Activated naive CD4-positive, alpha-beta T cell treated with Interleukin-2 at 50 U/mL for 16 hours (primary cell): Measurements from ENCODE around the gene SVIL.
"Not testable (repeated sequence)": the region's sequence is repeated elsewhere in the genome, so short reads cannot be mapped to it uniquely, and the experiment has no call there.

ENCODE experiments used
- DNase-seq: peaks from one replicate; pipeline ENCODE4 v3.0.0-alpha.2; 2020

The SVIL gene

DNA sequence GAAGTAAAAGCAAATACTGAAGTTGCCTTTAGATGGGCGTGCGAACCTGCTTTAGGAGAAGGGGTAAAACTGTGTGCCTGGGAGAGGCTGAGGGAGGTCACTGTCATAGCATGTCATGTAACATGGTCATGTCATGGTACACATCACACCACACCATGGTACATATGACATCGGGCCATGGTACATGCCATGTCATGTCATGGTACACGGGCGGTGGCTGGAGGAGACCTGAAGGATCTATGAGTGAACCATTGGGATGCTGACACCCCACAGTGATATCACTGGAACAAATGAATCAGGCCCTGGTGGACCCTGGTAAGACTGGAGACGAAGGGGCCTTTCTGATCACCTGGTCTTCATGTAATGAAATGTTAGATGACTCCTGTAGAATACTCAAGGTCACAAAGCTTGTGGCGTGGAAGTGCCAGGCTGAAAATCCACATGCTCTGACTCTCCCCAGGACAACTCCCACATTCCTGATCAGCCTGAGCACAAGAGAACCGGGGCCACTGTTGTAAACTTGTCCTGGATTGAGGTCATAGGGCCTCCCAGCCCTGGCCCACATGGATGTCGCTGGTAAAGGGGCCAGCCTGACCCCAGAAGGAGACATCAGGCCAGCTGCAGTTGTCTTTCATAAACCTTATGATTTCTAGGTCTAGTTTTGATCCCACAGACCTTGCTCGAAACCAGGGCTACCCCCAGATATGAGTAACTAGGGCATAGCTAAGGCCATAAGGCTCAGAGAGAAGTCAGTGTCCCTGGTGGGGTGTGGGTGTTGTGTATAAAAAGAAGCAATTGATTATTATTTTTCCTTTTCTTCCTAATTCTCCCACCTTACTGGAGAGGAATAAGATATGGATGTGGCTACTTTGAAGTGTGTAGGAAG, 60.3 kb downstream of the SVIL start:
- DNase-seq, result not testable (repeated sequence)

DNA sequence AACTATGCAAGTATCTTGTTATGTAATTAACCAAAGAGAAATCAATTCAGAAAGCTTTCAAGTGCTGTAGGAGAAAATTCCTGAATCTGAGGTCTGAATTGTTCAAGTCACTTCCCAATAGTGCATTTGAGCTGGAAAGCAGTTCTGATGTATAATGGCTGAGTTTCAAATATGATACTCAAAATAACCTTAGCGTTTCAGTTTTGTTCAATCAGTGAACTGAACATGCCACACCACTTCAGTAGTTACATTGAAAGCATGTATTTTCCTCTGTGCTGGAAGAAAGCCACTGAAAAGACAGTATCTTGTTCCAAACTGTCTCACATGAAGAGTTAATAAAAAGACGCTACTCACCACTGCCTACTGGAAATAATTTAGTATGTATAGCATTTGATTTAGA, 64.5 kb downstream of the SVIL start:
- not testable (repeated sequence) for DNase-seq

DNA sequence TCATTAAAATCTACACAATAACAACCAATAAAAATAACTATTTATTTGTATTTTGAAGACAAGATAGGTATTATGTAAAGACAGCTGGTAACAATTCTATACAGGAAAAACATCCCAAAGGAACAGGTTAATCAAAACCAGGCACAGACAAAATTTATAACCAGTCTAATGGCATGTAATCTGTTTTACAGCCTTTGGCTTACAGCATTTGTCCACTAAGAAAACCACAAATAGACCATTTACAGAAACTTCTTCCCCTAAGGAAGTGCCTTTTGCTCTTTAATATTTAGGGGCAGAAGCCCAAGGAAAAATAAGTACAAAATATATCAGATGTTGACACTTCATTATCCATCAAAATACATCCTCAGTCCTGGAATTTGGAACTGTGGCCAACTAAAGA, 65.0 kb downstream of the SVIL start:
- DNase-seq, result no peak

DNA sequence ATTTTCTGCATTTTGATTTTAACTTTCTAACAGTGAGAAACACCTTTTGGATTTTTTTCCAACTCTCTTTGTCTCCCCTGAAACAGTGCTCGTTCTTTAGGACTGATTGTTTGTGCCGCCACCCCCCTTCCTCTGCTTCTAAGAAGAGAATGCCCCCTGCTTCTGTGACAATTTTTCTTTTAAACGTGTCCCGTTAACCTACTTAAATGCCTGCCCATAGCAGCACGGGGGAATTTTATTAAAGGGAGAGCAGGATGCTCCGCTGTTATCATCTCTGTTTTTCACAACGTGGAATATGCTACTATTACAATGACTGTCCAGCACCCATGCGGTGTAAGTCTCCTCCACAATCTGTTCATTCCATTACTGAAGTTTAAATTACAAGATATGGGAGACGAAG, 67.8 kb downstream of the SVIL start:
- DNase-seq, result no peak

DNA sequence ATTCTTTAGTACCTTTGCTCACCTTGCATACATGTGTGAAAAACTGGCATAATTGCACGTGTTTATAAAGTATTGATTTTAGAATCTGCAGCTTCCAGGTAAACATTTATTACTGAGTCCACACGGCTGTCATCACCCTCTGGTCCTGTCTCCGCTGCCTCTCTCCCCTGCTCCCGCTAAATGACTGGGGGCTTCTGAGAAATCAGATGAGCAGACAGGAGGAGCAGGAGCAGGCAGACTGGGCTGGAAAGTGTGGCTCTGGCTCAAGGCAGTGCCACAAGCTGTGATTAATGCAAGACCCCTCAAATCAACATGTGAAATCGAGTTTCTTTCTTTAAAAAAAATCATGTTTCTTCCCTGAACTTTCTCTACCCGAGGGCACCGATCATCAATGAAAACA, 68.6 kb downstream of the SVIL start:
- DNase-seq, result not testable (repeated sequence)

DNA sequence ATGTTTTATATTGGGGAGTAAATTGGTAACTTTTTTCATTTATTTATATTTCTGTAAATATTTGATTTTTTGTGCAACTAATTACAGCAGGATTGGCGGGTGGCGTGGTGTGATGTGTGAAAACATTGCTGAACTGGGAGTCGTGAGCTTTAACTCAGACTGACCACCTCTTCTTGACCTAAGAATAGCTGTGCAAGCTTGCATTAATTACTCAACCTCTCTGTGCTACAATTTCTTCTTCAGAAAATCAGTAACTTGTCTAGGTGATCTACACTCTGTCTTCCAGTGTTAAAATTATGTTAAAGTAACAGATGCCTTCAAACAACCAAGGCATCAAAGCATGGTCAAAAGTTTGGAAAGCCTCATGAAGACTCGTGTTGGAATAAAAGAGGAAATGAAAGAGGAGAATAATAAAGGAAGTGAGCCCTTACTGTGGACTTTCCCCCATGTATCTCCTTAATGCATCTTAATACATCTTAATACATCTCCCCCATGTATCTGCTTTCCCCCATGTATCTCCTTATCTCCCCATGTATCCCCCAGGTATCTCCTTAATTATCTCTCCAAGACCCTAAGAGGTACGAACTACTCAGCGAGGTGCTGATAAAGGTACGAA, 71.2 kb downstream of the SVIL start:
- DNase-seq, result no peak

DNA sequence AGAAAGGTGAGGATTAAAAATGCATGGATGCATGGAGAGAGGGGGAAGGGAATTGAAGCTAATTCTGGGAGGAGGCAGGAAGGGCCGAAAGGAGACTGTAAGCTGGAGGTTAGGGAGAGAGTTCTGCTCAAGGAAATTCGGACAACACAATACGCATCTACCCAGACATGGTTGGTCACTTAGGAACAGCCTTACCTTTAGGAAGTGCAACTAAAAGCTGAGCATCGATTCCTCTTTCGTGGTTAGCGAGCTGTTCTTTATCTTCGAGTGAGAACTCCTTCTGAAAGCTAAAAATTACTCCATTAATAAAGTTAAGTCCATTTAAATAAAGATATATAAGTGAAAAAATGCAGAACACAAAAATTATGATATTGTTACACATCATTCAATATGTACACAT, 71.8 kb downstream of the SVIL start:
- DNase-seq, result not testable (repeated sequence)

DNA sequence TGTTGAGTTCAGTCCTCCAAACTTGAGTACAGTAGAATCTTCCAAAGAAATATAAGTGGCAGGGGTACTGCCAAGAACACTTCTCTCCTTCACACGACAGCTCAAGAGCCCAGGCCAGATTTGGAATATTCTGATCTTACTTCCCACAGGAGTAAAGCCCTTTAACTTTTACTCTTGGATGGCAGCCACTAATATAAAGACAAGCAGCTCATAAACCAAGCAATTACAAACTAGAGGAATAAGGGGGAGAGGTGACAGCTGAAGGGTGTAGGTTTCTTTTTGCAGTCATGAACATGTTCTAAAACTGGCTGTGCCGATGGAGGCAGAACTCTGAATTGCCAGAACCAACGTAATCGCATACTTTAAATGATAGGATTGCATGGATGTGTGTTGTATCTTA, 74.8 kb downstream of the SVIL start:
- DNase-seq, result no peak

DNA sequence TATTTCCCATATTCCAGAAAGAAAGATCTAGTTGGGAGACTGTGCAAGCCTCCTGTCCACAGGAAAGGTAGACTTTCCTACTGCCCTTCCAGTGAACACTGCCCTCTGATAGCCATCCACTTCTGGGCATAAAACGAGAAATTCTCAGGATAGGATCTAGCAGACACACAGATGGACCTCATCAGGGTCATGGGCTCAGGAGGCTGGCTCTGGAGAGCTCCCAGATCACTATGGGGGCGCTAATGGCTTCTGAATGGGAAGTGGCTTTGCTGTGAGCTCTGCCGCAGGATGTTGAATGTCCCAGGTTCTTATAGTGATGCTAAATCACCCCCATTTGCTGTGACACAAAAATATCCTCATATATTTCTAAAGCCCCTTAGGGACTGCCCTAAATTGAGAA, 77.1 kb downstream of the SVIL start:
- DNase-seq, result no peak

DNA sequence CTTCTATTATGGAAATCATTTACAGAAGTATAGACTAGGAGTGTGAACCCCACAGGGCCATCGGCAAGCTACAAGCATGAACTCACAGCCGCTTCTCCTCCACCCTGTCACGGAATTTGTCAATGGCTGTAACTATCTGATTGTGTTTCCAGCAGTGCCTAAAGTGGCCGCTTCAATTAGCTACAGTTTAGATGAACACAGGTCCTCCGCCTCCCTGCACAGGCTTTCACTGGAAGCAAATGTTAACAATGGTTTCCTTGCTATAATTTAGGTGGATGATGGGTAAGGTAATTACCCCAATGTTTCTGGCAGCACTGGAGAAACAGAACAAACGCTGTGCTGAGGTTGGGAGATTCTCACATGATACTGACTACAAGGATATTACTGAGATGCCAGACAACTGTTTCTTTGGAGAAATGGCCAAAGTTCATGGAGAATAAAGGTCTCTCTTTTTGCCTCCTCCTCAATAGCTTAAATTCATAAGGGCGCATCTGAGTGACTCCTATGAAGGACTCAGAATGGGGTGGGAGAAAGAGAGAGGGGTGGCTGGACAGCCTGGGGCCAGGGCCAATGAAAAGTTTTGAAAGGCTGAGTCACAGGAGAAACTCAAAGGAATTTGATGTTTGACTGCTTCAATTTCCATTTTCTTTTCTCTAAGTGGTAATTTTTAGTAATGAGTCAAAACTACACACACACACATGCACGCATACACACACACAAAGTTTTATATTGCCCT, 78.9 kb downstream of the SVIL start:
- DNase-seq, result no peak

DNA sequence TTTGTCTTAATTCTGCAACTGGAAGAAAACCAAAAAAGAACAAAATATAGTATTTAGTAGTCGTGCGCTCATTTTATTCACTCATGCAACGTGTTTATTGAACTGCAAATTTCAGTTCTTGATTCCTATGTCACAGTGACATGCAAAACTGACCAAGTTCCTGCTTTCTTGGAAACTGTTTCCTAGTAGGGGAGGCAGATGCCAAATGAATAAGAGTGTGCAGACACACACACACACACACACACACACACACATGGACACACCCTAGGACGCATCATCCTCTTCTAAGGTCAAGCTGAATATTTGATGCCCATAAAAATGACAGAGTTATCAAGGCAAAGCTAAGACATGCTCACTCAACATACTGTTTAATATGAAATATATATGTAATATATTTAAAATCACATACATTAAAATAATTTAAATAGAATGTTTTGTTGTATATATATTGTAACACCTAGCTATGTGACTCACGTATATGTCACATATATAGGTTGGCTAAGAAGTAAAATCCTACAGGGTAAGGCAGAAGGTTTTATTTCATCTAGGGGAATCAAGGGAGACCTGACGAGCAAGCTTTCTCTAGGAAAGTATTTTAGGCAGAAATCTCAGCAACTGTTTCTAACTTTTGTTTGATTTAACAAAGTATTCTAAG, 79.6 kb downstream of the SVIL start:
- no peak for DNase-seq

DNA sequence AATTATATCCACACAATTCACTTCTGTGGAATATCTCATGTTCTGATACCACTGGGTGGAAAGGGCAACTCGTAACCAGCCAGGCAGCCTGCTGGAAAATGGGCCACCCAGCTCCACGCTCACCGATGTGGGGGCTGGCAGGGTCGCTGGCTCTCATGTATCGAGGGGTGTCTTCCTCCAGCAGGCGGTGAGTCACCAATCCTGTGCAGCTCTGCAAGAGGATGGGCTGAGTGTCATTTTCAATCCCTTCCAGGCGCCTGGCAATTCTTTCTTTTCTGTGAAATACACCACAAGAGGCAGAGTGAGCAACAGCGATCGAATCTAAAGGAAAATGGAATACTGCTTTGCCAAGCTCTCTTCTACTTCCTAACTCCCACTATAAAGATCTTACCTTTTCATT, 80.1 kb downstream of the SVIL start:
- no peak for DNase-seq

DNA sequence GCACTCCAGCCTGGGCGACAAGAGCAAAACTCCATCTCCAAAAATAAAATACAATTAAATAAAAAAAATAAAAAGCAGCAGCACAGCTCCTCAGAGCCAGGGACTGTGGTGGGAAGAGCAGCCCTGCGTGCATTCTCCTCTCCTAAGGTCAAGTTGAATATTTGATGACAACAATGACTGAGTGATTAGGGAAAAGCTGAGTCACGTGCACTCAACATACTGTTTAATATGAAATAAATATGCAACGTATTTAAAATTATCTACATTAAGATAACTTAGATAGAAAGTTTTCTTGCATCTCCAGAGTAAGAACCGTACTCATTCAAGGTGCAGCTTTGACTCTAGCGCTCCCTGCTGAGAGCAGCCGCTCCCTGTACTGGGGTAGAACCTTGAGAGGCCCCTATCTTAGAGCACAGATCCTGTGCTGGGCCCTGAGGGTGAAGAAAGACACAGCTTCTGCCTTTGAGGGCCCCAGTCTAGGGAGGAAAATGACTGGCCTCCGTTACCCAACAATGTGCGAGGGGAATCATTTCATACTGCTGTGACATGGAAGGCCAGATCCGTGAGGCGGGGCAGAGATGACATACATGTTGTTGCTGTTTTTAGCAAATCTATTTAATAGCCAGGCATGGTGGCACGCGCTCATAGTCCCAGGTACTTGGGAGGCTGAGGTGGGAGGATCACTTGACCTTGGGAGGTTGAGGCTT, 81.1 kb downstream of the SVIL start:
- no peak for DNase-seq

DNA sequence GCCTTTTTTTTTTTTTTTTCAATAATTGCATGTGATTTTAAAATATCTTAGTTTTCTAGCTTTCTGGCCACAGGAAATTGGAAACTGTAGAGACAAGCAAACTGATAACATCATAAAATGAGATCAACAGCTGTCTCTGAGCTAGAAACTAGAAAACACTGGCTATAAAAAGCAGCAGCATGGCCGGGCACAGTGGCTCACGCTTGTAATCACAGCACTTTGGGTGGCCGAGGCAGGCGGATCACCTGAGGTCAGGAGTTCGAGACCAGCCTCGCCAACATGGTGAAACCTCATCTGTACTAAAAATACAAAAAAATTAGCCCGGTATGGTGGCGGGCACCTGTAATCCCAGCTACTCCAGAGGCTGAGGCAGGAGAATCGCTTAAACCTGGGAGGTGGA, 81.7 kb downstream of the SVIL start:
- DNase-seq, result not testable (repeated sequence)

DNA sequence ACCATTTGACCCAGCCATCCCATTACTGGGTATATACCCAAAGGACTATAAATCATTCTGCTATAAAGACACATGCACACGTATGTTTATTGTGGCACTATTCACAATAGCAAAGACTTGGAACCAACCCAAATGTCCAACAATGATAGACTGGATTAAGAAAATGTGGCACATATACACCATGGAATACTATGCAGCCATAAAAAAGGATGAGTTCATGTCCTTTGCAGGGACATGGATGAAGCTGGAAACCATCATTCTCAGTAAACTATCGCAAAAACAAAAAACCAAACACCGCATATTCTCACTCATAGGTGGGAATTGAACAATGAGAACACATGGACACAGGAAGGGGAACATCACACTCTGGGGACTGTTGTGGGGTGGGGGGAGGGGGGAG, 85.3 kb downstream of the SVIL start:
- not testable (repeated sequence) for DNase-seq

DNA sequence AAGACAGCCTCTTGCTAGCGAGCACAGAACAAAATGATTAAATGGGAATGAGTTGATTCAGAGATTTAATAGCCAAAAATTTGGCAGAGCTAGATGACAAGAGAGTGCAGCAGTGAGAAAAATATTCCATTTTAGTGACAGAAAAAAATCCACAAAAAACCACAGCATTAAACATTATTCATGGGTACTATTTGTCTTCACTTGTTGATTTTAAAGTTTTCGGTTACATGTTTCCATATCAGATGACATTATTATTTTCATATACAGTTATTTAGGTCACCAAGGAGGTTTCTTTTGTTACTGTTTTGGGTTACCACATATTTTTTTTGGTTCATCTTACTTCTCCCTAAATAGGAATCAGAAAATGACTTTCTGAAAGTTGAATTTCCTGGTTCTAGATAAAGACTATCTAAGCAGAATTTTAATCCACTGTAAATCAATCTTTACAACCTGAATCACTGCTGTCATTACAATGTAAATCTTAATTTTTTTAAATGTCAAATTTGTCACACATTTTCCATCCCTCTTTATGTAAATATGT, 87.9 kb downstream of the SVIL start:
- DNase-seq, result no peak

DNA sequence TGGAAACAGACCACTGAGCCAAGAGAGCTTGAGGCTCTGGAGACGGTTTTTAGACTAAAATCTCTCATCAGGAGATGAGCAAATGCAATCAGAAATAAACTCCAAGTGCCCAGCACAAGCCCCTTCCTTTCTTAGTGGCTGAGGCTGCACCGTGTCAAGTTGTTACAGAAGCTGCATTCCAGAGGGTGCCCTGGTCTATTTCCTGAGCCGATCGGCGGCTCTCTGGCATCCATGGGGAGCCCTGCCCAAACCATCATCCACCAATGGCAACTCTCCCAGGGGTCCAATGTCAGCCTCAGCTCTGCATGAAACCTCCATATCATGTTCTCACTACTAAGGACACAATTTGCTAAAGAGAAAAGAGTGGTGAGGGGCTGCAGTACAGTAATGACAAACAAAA, 89.6 kb downstream of the SVIL start:
- DNase-seq, result no peak

DNA sequence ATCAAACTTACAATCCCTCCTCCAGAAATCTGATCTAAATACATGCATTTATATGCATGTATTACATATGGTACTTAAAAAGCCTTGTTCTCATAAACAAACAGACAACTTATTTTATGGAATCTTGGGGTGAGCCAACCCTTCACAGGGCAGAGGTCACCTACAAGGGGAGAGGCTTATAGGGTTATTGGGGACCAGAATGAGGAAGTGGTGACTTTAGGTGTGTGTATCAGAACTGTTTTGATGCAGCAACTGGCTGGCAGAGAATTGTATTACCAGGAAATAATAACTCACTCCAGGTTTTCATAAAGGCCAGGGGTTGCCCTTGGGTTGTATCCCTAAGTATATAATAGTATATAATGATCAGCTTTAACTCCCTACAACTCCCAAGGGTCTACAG, 91.1 kb downstream of the SVIL start:
- no peak for DNase-seq

DNA sequence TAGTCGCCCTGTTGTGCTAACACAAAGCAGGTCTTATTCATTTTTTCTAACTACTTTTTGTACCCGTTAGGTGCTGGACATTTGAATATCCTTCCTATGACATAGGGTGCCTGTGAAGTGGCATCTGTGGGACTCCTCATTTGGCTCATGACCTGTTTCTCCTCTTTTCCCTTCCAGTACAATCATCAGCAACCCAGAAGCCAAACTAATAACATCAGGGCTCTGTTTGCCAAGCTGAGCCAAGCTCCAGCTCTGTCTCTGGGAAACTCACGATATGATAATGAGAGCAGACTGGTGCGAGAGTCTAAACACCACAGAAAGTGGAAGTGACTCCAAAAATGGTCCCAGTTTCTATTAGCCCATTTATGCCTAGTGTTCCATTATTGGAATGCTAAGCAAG, 92.0 kb downstream of the SVIL start:
- no peak for DNase-seq

DNA sequence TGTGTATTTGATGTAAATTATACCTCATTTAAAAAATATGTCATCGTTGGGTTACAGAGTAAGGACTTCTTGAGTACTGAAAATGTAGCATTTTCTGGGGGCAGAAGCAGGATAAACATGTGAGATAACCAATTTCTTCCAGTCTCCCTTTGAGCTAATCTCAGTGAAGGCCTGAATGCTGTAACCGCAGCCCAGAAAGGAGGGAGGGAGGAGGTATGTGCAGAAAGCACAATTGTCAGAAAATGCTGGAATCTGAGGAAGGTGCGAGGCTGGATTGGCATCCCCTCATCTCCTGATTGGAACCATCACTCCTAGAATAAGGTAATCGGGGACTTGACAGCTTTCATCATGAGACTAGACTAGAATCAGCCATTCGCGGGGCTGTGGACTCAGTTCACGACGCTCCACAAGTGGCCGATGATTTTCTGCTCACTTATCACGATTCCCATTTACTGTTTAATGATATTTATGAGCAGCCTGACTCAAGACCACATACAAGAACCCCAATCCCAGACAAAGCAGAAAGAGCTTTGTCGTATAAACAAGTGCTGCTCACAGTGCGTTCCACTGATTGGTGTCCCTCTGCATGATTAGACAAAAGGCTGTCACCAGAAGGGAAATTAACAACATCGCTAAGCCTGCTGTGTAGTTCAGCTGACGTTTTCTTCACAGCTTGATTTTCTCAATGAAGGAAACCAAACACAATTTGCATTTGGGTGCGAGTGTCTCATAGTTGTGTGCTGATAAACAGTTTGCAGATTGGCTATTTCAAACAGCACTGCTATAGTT, 93.2 kb downstream of the SVIL start:
- DNase-seq, result no peak

DNA sequence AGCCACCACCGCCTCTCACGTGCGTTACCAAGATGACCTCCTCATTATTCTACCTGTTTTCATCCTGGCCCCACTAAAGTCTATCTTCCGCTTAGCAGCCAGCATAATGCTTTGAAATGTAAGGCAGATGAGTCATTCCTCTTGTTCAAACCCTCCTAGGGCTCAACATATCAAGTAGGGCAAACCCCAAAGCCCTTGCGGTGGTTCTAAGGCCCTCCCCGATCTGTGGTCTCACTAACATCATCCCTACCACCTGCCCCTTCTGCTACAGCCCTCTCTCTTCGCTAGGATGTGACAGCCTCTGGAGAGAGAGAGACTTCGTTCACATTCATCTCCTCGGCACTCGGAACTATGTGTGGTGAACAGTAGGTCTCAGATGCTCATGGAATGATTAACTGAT, 94.8 kb downstream of the SVIL start:
- DNase-seq, result no peak

DNA sequence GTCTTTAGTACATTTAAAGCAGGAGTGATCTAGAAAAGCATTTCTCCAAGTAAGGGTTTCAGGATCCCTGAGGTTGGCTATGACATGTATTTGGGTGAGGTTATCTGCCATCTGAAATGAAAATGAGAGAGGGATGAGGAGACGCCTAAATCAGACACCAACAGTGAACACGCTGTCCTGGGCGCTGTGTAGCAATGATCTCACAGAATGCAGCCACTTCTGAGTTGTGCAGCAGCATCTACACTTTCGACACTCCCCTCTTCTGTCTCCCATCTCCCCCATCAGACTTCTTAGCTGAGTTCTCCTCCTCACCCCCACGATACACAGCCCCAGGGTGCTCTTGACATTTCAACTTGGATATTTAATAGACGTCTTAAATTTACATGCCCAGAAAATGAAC, 95.4 kb downstream of the SVIL start:
- DNase-seq, result no peak
